Progenitor cell of endocrine pancreas (in vitro differentiated cells): ENCODE measurements around the gene EP400. TPM values are rescaled to one million over a fixed set of nuclear protein-coding genes. Genes with fewer than 3 reads are reported as not detected.

Experiments used
- DNase-seq: peaks from one replicate; pipeline ENCODE4 v3.0.0; 2021; ENCODE audit warnings: low spot score; ENCODE audit not compliant: unreplicated experiment
- H3K27ac Mint-ChIP-seq: 2 replicates; pipeline ENCODE4 v1.8.0; 2021; ENCODE audit warnings: mild to moderate bottlenecking, moderate library complexity, mixed read lengths
- H3K27me3 Mint-ChIP-seq: 2 replicates; pipeline ENCODE4 v1.8.0; 2021; ENCODE audit warnings: mixed read lengths
- H3K36me3 Mint-ChIP-seq: 2 replicates; pipeline ENCODE4 v1.8.0; 2022; ENCODE audit warnings: mixed read lengths; ENCODE audit not compliant: insufficient read depth
- H3K4me1 Mint-ChIP-seq: 2 replicates; pipeline ENCODE4 v1.8.0; 2021; ENCODE audit warnings: low read depth, mixed read lengths
- H3K4me3 Mint-ChIP-seq: 2 replicates; pipeline ENCODE4 v1.8.0; 2021; ENCODE audit warnings: low read depth, mild to moderate bottlenecking, moderate library complexity, mixed read lengths
- H3K9me3 Mint-ChIP-seq: 2 replicates; pipeline ENCODE4 v1.8.0; 2021; ENCODE audit warnings: low read depth, mixed read lengths
- CTCF ChIP-seq: fragments of 200-600 bp; sonication (generic); IDR thresholded peaks from one replicate; pipeline ENCODE4 v1.5.0; 2021; ENCODE audit warnings: antibody characterized with exemption, mild to moderate bottlenecking; ENCODE audit not compliant: unreplicated experiment
- total RNA-seq: library from RNA; stranded (reverse); gene quantifications from 2 replicates; pipeline ENCODE4 v1.2.1, GENCODE V29; 2021

EP400 gene
- total RNA-seq, 1 donor from 2014 or later = 66.6 TPM

GRCh38 chr12:132027636-132028035, 77.9 kb downstream of the EP400 start:
- Mint-ChIP-seq H3K9me3 (no peaks in the 10 kb centered on the region), H3K4me3 (no peak overlapping the region), H3K4me1 (no peaks in the 10 kb centered on the region), H3K27ac (no peak overlapping the region), H3K36me3 (peaks cover 17% of the 10 kb centered on the region), H3K27me3 (no peaks in the 10 kb centered on the region)
- TF ChIP-seq CTCF = no peak
- DNase-seq = no peak

- H3K36me3 Mint-ChIP-seq = peaks cover 17% of the 10 kb centered on the region
- no peak overlapping the region for H3K27ac Mint-ChIP-seq
- H3K9me3 Mint-ChIP-seq = no peaks in the 10 kb centered on the region
- no peak for TF ChIP-seq CTCF
- H3K27me3 Mint-ChIP-seq = no peaks in the 10 kb centered on the region
- no peak overlapping the region for H3K4me3 Mint-ChIP-seq
- H3K4me1 Mint-ChIP-seq = no peaks in the 10 kb centered on the region
- DNase-seq = no peak
Measured at GRCh38 chr12:132028111-132028510, 78.4 kb downstream of the EP400 start.

GRCh38 chr12:132029503-132030300, 80.0 kb downstream of the EP400 start:
- Mint-ChIP-seq H3K27me3 (no peaks in the 10 kb centered on the region), H3K36me3 (peaks cover 22% of the 10 kb centered on the region), H3K9me3 (no peaks in the 10 kb centered on the region), H3K27ac (no peak overlapping the region), H3K4me3 (no peak overlapping the region), H3K4me1 (no peaks in the 10 kb centered on the region)
- no peak for DNase-seq
- no peak for TF ChIP-seq CTCF

GRCh38 chr12:132030367-132031038, 80.8 kb downstream of the EP400 start:
- Mint-ChIP-seq H3K4me1 (no peaks in the 10 kb centered on the region), H3K27ac (no peak overlapping the region), H3K27me3 (no peaks in the 10 kb centered on the region), H3K4me3 (no peak overlapping the region), H3K9me3 (no peaks in the 10 kb centered on the region), H3K36me3 (peaks cover 25% of the 10 kb centered on the region)
- no peak for DNase-seq
- no peak for TF ChIP-seq CTCF

GRCh38 chr12:132033627-132034026, 83.9 kb downstream of the EP400 start:
- no peak for DNase-seq
- no peaks in the 10 kb centered on the region for H3K9me3 Mint-ChIP-seq
- H3K36me3 Mint-ChIP-seq = peaks cover 32% of the 10 kb centered on the region
- no peak for TF ChIP-seq CTCF
- H3K4me3 Mint-ChIP-seq = no peak overlapping the region
- no peaks in the 10 kb centered on the region for H3K27me3 Mint-ChIP-seq
- H3K27ac Mint-ChIP-seq = no peak overlapping the region
- H3K4me1 Mint-ChIP-seq = no peaks in the 10 kb centered on the region
